ENCODE data around the gene ZNF335. TPM values are rescaled to one million over a fixed set of nuclear protein-coding genes. Genes with fewer than 3 reads are reported as not detected.
A peak's percentile ranks its signal among the peaks of the same experiment; 100 is the strongest.
"Not testable (repeated sequence)": the region's sequence is repeated elsewhere in the genome, so short reads cannot be mapped to it uniquely, and the experiment has no call there.

Gene ZNF335
- total and polyA plus RNA-seq, 2 experiments from 2014 or later: 6.9 to 10.8 TPM

GRCh38 chr20:45991616-45992015 is 19.6 kb upstream of the ZNF335 start:
- no peak for DNase-seq
- H3K27me3 ChIP-seq (replicated peaks; ENCODE audit: insufficient read depth): peaks cover 4% of the 10 kb centered on the region; the same call in 1 of the 2 replicates
- TF ChIP-seq EZH2phosphoT487 (IDR thresholded peaks at IDR 0.05; ENCODE audit: insufficient read depth, low read depth): no peak
- no peak for TF ChIP-seq EZH2 (IDR thresholded peaks at IDR 0.05; ENCODE audit: insufficient read depth, poor library complexity, severe bottlenecking)
- H2AFZ ChIP-seq: no peak overlapping the region
- H3K9me2 ChIP-seq (ENCODE audit: insufficient read depth): no peaks in the 10 kb centered on the region
- no peaks in the 10 kb centered on the region for H3F3A ChIP-seq (ENCODE audit: insufficient read depth)
- no peak overlapping the region for H3K9ac ChIP-seq
- WGBS, 2 experiments (ENCODE audit: low coverage in 1 of 2, low lambda C conversion rate in 2 of 2, missing lambda C conversion rate in 2 of 2): 51 to 63% methylated on average over 3 of the region's 3 CpGs
- no peak overlapping the region for H3K4me3 ChIP-seq
- no peaks in the 10 kb centered on the region for H4K20me1 ChIP-seq (ENCODE audit: insufficient read depth)
- no peaks in the 10 kb centered on the region for H3K36me3 ChIP-seq (ENCODE audit: low read depth)
- H3K4me1 ChIP-seq (ENCODE audit: insufficient read depth): 0 out of 2 replicates have a peak, but pooled peaks cover 3% of the 10 kb centered on the region
- in situ Hi-C loops (cut with MboI): no loop called here
- no peaks in the 10 kb centered on the region for H3K79me2 ChIP-seq (ENCODE audit: insufficient read depth)
- H3K27ac ChIP-seq: no peak overlapping the region
- no peak overlapping the region for H3K4me2 ChIP-seq (ENCODE audit: unreplicated experiment)
- H3K9me3 ChIP-seq (ENCODE audit: low read depth): no peaks in the 10 kb centered on the region

GRCh38 chr20:45988830-45989229 is 16.8 kb upstream of the ZNF335 start:
- H3K27ac ChIP-seq; H3K9ac ChIP-seq; H3K9me2 ChIP-seq (ENCODE audit: insufficient read depth); H3K36me3 ChIP-seq (ENCODE audit: low read depth); H3K4me3 ChIP-seq; H3K9me3 ChIP-seq (ENCODE audit: low read depth); H3K4me2 ChIP-seq (ENCODE audit: unreplicated experiment); H3K4me1 ChIP-seq (ENCODE audit: insufficient read depth); H3K79me2 ChIP-seq (ENCODE audit: insufficient read depth); DNase-seq; in situ Hi-C loops (cut with MboI); H4K20me1 ChIP-seq (ENCODE audit: insufficient read depth); H2AFZ ChIP-seq; H3F3A ChIP-seq (ENCODE audit: insufficient read depth); H3K27me3 ChIP-seq (replicated peaks; ENCODE audit: insufficient read depth): not testable (repeated sequence)
- 67 to 71% methylated on average over 6 of the region's 6 CpGs for WGBS, 2 experiments (ENCODE audit: low coverage in 1 of 2, low lambda C conversion rate in 2 of 2, missing lambda C conversion rate in 2 of 2)

DNA sequence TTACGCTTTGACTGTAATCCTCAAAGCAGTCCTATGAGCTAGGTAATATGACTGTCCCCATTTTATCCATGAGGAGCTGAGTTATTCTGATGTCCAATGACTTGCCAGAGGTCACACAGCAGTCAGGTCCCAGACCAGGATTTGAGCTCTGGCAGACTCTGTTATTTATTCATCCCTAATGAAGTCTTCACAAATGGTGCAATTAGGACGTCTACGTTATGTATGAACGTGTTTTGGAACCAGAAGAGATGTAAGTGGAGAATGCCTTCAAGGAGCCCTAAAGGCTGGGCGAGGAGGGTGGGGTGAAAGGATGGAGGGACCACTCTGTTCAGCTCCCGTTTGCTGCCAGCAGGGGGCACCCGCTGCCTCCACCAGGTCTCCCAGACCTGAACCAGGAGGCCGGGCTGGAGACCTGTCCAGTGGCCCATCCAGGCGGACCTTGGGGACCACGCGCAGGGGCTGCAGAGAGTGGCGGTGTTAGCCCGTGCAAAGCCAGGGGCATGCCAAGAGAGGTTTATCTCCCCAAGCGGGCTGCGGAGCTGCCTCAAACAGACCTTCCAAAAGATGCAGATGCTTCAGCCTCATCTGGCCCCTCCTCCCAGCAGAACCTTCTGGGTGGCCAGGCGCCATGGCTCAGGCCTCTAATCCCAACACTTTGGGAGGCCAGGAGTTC is 15.2 kb upstream of the ZNF335 start:
- no peaks in the 10 kb centered on the region for H3F3A ChIP-seq (ENCODE audit: insufficient read depth)
- no peaks in the 10 kb centered on the region for H4K20me1 ChIP-seq (ENCODE audit: insufficient read depth)
- no peak overlapping the region for H3K4me2 ChIP-seq (ENCODE audit: unreplicated experiment)
- no peaks in the 10 kb centered on the region for H3K9me2 ChIP-seq (ENCODE audit: insufficient read depth)
- in situ Hi-C loops (cut with MboI): no loop called here
- H3K27ac ChIP-seq: no peak overlapping the region
- 4 to 5% methylated on average over 16 of the region's 16 CpGs for WGBS, 2 experiments (ENCODE audit: low coverage in 1 of 2, low lambda C conversion rate in 2 of 2, missing lambda C conversion rate in 2 of 2)
- H2AFZ ChIP-seq: no peak overlapping the region
- H3K9me3 ChIP-seq (ENCODE audit: low read depth): no peaks in the 10 kb centered on the region
- H3K4me3 ChIP-seq: no peak overlapping the region
- peaks cover 4% of the 10 kb centered on the region; the same call in 1 of the 2 replicates for H3K27me3 ChIP-seq (replicated peaks; ENCODE audit: insufficient read depth)
- H3K4me1 ChIP-seq (ENCODE audit: insufficient read depth): no peaks in the 10 kb centered on the region
- no peaks in the 10 kb centered on the region for H3K79me2 ChIP-seq (ENCODE audit: insufficient read depth)
- peak; percentile 73 for DNase-seq
- H3K9ac ChIP-seq: no peak overlapping the region
- H3K36me3 ChIP-seq (ENCODE audit: low read depth): no peaks in the 10 kb centered on the region
- TF ChIP-seq EZH2phosphoT487 (IDR thresholded peaks at IDR 0.05; ENCODE audit: insufficient read depth, low read depth) (no peak), EZH2 (IDR thresholded peaks at IDR 0.05; ENCODE audit: insufficient read depth, poor library complexity, severe bottlenecking) (no peak)

DNA sequence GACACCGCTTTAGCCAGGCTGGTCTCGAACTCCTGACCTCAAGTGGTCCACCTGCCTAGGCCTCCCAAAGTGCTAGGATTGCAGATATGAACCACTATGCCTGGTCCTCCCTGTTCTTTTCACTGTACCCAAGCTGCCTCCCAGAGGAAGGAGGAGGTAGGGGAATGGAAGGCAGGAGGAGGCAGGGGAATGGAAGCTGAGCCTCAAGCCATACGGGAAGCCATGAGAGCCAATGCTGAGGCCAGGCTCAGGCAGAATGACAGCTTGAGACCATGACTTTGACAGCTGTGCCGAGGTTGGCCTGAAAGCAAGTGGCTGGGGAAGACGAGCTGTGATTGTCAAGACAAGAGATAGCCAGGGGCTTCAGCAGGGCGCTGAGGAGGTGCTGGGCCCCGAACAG is 13.6 kb upstream of the ZNF335 start:
- Histone ChIP-seq H3K79me2 (ENCODE audit: insufficient read depth) (no peaks in the 10 kb centered on the region), H3K36me3 (ENCODE audit: low read depth) (no peaks in the 10 kb centered on the region), H3K27me3 (replicated peaks; ENCODE audit: insufficient read depth) (peaks cover 4% of the 10 kb centered on the region; the same call in 1 of the 2 replicates), H3K27ac (no peak overlapping the region), H3K4me3 (no peak overlapping the region), H3F3A (ENCODE audit: insufficient read depth) (no peaks in the 10 kb centered on the region), H3K4me1 (ENCODE audit: insufficient read depth) (no peaks in the 10 kb centered on the region), H3K9me2 (ENCODE audit: insufficient read depth) (no peaks in the 10 kb centered on the region), H3K4me2 (ENCODE audit: unreplicated experiment) (no peak overlapping the region), H3K9me3 (ENCODE audit: low read depth) (no peaks in the 10 kb centered on the region), H4K20me1 (ENCODE audit: insufficient read depth) (no peaks in the 10 kb centered on the region), H2AFZ (no peak overlapping the region), H3K9ac (no peak overlapping the region)
- in situ Hi-C loops (cut with MboI): no loop called here
- no peak for TF ChIP-seq EZH2 (IDR thresholded peaks at IDR 0.05; ENCODE audit: insufficient read depth, poor library complexity, severe bottlenecking)
- TF ChIP-seq EZH2phosphoT487 (IDR thresholded peaks at IDR 0.05; ENCODE audit: insufficient read depth, low read depth): no peak
- peak; percentile 20 for DNase-seq
- WGBS, 2 experiments (ENCODE audit: low coverage in 1 of 2, low lambda C conversion rate in 2 of 2, missing lambda C conversion rate in 2 of 2): 48 to 49% methylated on average over 7 of the region's 7 CpGs
